ENCODE data around the gene DAB1. TPM values are rescaled to one million over a fixed set of nuclear protein-coding genes. Genes with fewer than 3 reads are reported as not detected.
A peak's percentile ranks its signal among the peaks of the same experiment; 100 is the strongest.

Gene DAB1
- total RNA-seq: 1 to 10 TPM in 1 of 2 donors, under 1 TPM in 1; 0.91 to 1.8 TPM
- long read RNA-seq, partial matches to known transcripts: 0 of 1 reads
- long read RNA-seq, other reads (novel, unspliced or antisense): 1 of 1 reads

- ATAC-seq (peak; percentile 46 to 72), DNase-seq (no peak)
- intact Hi-C loops (cut with DNase I): loop anchor here in 1 of 2 donors (5.0 kb wide), 1 partner anchor 624 kb away; no protein-coding TSS in a partner anchor
These were observed at the start of gene DAB1 for GRCh38 chr1:57423656-57424211. Gene DAB1, minus strand, starts transcription at chr1:57424060. Its CDS starts 133,030 bp downstream, at chr1:57291030.

- DNase-seq (no peak), ATAC-seq (no peak)
- intact Hi-C loops (cut with DNase I): no loop called here
These were observed 49.6 kb upstream of the DAB1 start for GRCh38 chr1:57473448-57473847.

GRCh38 chr1:57471995-57472394 lies 48.1 kb upstream of the DAB1 start:
- DNase-seq (no peak), ATAC-seq (no peak)
- intact Hi-C loops (cut with DNase I): no loop called here

- DNase-seq (no peak), ATAC-seq (peak in 1 of 2 donors; percentile 49)
- intact Hi-C loops (cut with DNase I): no loop called here
These were observed 46.2 kb upstream of the DAB1 start for GRCh38 chr1:57470036-57470435.

GRCh38 chr1:57468641-57469523 lies 45.0 kb upstream of the DAB1 start:
- intact Hi-C loops (cut with DNase I): loop anchor here in 1 of 2 donors (5.0 kb wide), 1 partner anchor 212 kb away; no protein-coding TSS in a partner anchor
- peak in 1 of 2 donors; percentile 81 for ATAC-seq
- no peak for DNase-seq

- no peak for DNase-seq
- no peak for ATAC-seq
These were observed 44.0 kb upstream of the DAB1 start for GRCh38 chr1:57467830-57468229.

GRCh38 chr1:57464756-57465155 lies 40.9 kb upstream of the DAB1 start:
- no peak for DNase-seq
- no peak for ATAC-seq
- intact Hi-C loops (cut with DNase I): loop anchor here in 1 of 2 donors (5.0 kb wide), 1 partner anchor 207 kb away; no protein-coding TSS in a partner anchor

More at GRCh38 chr1:57467830-57468229, 44.0 kb upstream of the DAB1 start:
- intact Hi-C loops (cut with DNase I): loop anchor here in 1 of 2 donors (5.0 kb wide), 1 partner anchor 211 kb away; no protein-coding TSS in a partner anchor

GRCh38 chr1:57463343-57463742 lies 39.5 kb upstream of the DAB1 start:
- ATAC-seq: no peak
- no peak for DNase-seq
- intact Hi-C loops (cut with DNase I): no loop called here

- intact Hi-C loops (cut with DNase I): no loop called here
- ATAC-seq: no peak
These were observed 37.5 kb upstream of the DAB1 start for GRCh38 chr1:57461405-57461804.

GRCh38 chr1:57451516-57451915 lies 27.7 kb upstream of the DAB1 start:
- ATAC-seq (no peak), DNase-seq (no peak)
- intact Hi-C loops (cut with DNase I): no loop called here

More at GRCh38 chr1:57461405-57461804, 37.5 kb upstream of the DAB1 start:
- DNase-seq: no peak

- intact Hi-C loops (cut with DNase I): no loop called here
- no peak for DNase-seq
- no peak for ATAC-seq
These were observed 27.1 kb upstream of the DAB1 start for GRCh38 chr1:57450981-57451380.

GRCh38 chr1:57447551-57447950 lies 23.7 kb upstream of the DAB1 start:
- ATAC-seq (no peak), DNase-seq (no peak)
- intact Hi-C loops (cut with DNase I): no loop called here

- intact Hi-C loops (cut with DNase I): no loop called here
- no peak for DNase-seq
- no peak for ATAC-seq
These were observed 19.1 kb upstream of the DAB1 start for GRCh38 chr1:57443004-57443403.

- DNase-seq (no peak), ATAC-seq (no peak)
- intact Hi-C loops (cut with DNase I): no loop called here
These were observed 16.2 kb upstream of the DAB1 start for GRCh38 chr1:57440096-57440495.

GRCh38 chr1:57431400-57431799 lies 7.5 kb upstream of the DAB1 start:
- intact Hi-C loops (cut with DNase I): no loop called here
- DNase-seq: no peak
- peak in 1 of 2 donors; percentile 31 for ATAC-seq

GRCh38 chr1:57424231-57425027 lies 569 bp upstream of the DAB1 start:
- intact Hi-C loops (cut with DNase I): loop anchor here in 1 of 2 donors (5.0 kb wide), 1 partner anchor 623 kb away; no protein-coding TSS in a partner anchor
- ATAC-seq (peak; percentile 51 to 66), DNase-seq (peak; percentile 33)

- ATAC-seq (peak in 1 of 2 donors; percentile 17), DNase-seq (no peak)
- intact Hi-C loops (cut with DNase I): loop anchor here in 1 of 2 donors (5.0 kb wide), 1 partner anchor 624 kb away; no protein-coding TSS in a partner anchor
These were observed 665 bp downstream of the DAB1 start for GRCh38 chr1:57423135-57423655.

GRCh38 chr1:57422271-57423134 lies 1.4 kb downstream of the DAB1 start:
- ATAC-seq (peak; percentile 20 to 52), DNase-seq (peak; percentile 21)
- intact Hi-C loops (cut with DNase I): loop anchor here in 1 of 2 donors (5.0 kb wide), 1 partner anchor 625 kb away; no protein-coding TSS in a partner anchor
